GM19395 (cell line): Measurements from ENCODE around the gene ALDOA.
"Not testable (repeated sequence)": the region's sequence is repeated elsewhere in the genome, so short reads cannot be mapped to it uniquely, and the experiment has no call there.

Source experiments
- ATAC-seq: cut with Tn5 transposase; IDR thresholded peaks from one replicate; pipeline ENCODE4 v1.9.1; 2021; ENCODE audit warnings: mild to moderate bottlenecking, moderate library complexity; ENCODE audit not compliant: unreplicated experiment

Gene ALDOA

DNA sequence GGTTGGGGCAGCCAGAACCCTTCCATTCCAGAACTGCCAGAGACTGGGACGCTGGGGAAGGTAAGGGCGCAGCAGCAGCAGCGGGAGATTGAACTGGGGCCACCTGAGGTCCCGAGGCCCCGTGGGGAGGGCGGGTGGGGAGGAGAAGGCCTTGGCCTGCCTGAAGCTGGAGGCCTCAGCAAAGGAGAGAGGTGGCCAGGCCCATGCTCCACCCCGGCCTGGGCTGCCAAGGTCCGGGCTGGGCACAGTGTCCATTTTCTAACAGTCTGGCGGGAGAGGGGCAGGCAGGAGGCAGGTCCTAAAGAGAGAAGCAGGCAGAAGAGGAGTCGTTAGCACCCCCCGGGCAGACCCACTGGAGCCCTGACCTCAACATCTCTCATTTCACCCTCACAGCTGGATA, 48.9 kb downstream of the ALDOA start:
- ATAC-seq = no peak

- not testable (repeated sequence) for ATAC-seq
These were observed 49.3 kb downstream of the ALDOA start for GRCh38 chr16:30114833-30115232.

DNA sequence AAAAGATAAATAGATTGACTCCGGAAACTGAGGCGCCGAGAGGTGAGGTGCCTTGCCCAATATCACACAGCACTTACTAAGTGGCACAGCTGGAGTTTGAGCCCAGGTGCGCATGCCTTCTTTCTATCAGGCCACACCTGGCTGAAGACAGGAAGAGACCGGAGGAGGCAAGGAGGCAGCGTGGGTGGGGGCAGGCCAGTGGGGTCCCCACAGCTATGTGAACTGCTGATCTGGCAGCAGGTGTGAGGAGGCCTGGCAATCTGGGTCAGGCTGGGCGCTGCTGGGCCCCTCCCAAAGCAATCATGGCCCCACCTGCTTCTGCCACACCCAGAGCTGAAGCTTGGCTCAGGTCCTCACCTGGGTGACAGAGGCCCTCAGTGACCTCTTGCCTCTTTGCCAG, 49.7 kb downstream of the ALDOA start:
- no peak for ATAC-seq

GRCh38 chr16:30116291-30117207, 51.0 kb downstream of the ALDOA start:
- no peak for ATAC-seq

DNA sequence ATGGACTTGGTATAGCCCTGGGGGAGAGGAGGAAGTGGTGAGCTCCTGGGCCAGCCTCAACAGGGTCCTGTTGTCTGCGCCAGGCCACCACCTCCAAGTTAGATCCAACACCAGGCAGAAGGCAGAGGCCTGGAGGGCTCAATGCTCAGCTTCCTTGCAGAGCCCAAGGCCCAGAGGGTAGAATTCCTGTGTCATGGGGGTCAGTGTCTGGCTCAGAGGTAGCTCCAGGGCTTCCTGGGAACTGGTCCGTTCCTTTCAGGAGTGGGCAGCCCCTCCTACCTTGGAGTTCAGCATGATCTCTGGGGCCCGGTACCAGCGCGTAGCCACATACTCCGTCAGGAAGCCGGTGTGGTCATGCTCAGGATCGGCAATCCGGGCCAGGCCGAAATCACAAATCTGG, 52.2 kb downstream of the ALDOA start:
- ATAC-seq = no peak

GRCh38 chr16:30119428-30119827, 53.9 kb downstream of the ALDOA start:
- ATAC-seq = no peak
